NCI-H2029 (cell line): Measurements from ENCODE around the gene CCDC136.

Source experiments
- DNase-seq: peaks from one replicate; lab custom pipeline; 2025; lab: John Stamatoyannopoulos, UW

Gene CCDC136

DNA sequence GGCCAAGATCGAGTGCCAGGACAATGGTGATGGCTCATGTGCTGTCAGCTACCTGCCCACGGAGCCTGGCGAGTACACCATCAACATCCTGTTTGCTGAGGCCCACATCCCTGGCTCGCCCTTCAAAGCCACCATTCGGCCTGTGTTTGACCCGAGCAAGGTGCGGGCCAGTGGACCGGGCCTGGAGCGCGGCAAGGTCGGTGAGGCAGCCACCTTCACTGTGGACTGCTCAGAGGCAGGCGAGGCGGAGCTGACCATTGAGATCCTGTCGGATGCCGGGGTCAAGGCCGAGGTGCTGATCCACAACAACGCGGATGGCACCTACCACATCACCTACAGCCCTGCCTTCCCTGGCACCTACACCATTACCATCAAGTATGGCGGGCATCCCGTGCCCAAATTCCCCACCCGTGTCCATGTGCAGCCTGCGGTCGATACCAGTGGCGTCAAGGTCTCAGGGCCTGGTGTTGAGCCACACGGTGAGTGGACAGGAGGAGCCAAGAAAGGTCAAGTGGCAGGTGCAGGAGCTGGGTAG is 53.1 kb downstream of the CCDC136 start:
- no peak for DNase-seq

GRCh38 chr7:128845475-128845874 is 53.7 kb downstream of the CCDC136 start:
- no peak for DNase-seq

GRCh38 chr7:128845987-128846386 is 54.2 kb downstream of the CCDC136 start:
- DNase-seq = no peak

DNA sequence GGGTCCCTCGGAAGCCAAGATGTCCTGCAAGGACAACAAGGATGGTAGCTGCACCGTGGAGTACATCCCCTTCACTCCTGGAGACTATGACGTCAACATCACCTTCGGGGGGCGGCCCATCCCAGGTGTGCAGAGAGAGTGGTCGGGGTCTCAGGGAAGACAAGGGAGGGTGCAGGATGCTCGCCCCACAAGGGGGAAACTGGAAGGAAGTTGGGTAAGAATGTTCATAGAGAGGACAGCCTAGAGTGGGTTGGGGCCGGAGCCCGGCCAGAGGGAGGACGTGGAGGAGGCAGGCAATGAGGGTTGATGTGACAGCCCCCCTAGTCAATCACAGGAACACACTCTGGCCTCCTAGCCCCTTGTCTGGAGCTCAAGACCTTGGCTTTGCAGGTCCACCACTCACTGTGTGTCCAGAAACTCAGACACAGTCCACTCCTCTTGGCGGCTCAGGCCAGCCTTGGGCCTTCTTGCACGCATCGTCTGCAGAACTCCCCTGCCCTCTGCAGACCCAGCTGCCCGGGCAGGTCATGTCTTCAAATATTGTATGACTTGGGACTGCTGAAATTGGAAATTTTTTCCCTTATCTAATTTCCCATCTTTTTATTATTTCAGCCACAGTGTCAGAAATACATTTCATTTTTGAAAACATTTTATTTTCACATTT is 55.1 kb downstream of the CCDC136 start:
- no peak for DNase-seq

DNA sequence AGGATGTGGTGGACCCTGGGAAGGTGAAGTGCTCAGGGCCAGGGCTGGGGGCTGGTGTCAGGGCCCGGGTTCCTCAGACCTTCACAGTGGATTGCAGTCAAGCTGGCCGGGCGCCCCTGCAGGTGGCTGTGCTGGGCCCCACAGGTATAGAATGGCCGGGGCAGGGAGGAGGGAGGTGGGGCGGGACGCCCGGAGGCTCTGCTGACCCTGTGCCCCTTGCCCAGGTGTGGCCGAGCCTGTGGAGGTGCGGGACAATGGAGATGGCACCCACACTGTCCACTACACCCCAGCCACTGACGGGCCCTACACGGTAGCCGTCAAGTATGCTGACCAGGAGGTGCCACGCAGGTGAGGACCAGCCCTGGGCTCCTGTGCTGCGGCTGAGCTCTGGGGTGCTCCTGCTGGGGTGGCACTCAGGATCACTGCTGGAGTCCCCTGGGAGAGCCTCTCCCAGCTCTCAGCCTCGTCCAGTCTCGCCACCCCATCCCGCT is 56.0 kb downstream of the CCDC136 start:
- no peak for DNase-seq

GRCh38 chr7:128848289-128849155 is 56.8 kb downstream of the CCDC136 start:
- DNase-seq = no peak

DNA sequence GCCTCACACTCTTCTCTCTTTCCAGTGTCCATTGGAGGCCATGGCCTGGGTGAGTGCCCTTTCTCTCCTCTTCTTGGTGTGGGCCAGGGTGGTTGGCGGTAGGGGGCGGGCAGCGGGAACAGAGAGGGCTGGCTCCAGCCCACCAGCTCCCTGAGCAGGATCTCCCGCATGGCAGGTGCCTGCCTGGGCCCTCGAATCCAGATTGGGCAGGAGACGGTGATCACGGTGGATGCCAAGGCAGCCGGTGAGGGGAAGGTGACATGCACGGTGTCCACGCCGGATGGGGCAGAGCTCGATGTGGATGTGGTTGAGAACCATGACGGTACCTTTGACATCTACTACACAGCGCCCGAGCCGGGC is 57.4 kb downstream of the CCDC136 start:
- no peak for DNase-seq

- DNase-seq = no peak
These were observed 58.2 kb downstream of the CCDC136 start for GRCh38 chr7:128849804-128850490.

- DNase-seq = no peak
These were observed 60.9 kb downstream of the CCDC136 start for GRCh38 chr7:128852537-128853254.

- DNase-seq = no peak
These were observed 62.0 kb downstream of the CCDC136 start for GRCh38 chr7:128853799-128854198.

DNA sequence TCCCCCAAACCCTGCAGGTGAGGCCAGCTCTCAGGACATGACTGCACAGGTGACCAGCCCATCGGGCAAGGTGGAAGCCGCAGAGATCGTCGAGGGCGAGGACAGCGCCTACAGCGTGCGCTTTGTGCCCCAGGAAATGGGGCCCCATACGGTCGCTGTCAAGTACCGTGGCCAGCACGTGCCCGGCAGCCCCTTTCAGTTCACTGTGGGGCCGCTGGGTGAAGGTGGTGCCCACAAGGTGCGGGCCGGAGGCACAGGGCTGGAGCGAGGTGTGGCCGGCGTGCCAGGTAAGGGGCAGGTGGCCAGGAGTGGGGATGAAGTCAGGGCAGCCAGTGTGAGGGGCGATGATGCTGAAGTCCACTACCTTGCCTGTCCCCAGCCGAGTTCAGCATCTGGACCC is 62.6 kb downstream of the CCDC136 start:
- DNase-seq = no peak

DNA sequence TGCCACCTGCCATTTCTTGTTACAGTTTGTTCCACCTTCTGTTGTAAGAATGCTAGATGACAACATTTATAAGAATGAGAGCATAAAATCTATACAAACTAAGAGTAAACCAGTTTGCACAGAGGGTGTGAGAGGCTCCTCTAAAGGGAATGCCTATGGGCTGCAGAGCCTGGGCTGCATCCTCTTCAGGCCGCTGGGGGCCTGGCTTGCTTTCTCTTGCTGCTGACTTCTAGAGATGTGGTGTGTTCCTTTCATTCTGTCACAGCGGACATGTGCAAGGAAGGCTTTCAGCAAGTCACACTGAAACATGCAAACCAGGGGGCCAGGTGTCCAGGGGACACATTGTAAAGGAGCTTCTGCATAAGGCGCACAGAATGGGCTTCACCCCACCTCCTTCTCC is 63.8 kb downstream of the CCDC136 start:
- DNase-seq = no peak

GRCh38 chr7:128856001-128856718 is 64.4 kb downstream of the CCDC136 start:
- DNase-seq = no peak

DNA sequence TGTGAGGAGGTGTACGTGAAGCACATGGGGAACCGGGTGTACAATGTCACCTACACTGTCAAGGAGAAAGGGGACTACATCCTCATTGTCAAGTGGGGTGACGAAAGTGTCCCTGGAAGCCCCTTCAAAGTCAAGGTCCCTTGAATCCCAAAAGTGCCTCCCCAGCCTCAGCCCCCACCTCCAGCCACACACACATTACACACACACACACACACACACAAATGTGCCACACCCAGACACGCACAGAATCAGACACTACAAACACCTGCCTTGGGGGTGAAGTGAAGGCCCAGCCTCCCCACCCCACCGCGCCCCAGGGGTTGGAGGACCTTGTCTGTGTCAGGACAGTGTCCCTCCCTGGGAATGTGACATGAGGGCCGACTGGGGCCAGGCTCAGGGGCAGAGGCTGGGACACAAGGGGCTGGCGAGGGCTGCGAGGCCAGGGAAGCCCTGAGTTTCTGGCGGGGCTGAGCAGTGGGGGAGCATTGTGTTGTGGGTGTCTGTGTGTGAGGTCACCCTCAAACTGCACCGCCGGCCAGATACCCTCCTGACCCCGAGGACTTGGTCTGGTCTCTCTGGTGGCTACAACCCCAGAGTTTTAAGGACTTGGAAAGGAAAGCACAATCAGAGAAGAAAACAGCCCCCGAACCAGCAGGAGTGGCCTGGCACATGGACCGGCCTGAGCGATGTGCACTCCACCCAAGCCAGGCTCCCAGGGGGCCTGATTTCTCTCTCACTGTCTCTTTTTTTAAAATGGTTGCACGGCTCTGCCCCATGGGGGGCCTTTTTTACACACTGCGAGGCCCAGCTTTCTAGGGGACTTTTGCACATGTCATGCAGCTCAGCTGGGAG is 66.8 kb downstream of the CCDC136 start:
- no peak for DNase-seq

- DNase-seq = no peak
These were observed 67.7 kb downstream of the CCDC136 start for GRCh38 chr7:128859232-128860157.

- no peak for DNase-seq
These were observed 68.6 kb downstream of the CCDC136 start for GRCh38 chr7:128860158-128861073.

DNA sequence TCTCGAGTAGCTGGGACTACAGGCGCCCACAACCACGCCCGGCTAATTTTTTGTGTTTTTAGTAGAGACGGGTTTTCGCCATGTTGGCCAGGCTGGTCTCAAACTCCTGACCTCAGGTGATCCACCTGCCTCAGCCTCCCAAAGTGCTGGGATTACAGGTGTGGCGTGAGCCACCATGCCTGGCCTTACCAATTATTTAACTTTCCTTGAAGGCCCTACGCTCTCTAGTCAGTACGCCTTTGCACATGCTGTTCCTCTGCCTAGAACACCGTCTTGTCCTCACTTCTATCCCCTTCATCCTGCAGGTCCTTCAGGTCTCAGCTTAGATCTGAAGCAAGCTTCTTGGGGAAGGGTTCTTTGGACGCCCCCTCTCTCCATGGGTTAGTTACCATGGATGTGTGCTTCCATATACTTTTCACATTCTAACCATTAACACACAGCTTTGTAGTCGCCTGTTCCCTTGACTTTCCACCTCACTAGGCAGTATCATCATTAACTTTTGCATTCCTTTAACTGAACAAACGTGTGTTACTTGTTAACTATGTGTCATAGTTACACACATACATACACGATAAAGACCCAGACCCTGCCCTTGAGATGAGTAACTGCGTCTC is 70.3 kb downstream of the CCDC136 start:
- DNase-seq = no peak
